Adrenal gland (tissue), 5 donors: ENCODE measurements around the gene TECRL.

Source experiments
- CTCF ChIP-seq, 6 experiments: fragments of 450-650 bp in 4 of 6; fragments of 200-600 bp in 2 of 6; sonication (generic) in 1 of 6; IDR thresholded peaks; 1 replicate in 5 of 6; 2 replicates in 1 of 6; pipeline versions ENCODE4 v1.5.1 to v1.8.0; 2016 to 2021; ENCODE audit warnings: antibody characterized with exemption in 6 of 6, mild to moderate bottlenecking in 2 of 6, moderate library complexity in 1 of 6
- POLR2A ChIP-seq, 2 donors: fragments of 450-650 bp; IDR thresholded peaks; one replicate each; pipeline ENCODE4 v1.6.1; 2017; ENCODE audit warnings: antibody characterized with exemption in 2 of 2, mild to moderate bottlenecking in 2 of 2, moderate library complexity in 1 of 2
- donor health status: DM: no; HTN: no; CAD: no.

GRCh38 chr4:64250061-64250460 is 159.2 kb downstream of the TECRL start:
- no peak for TF ChIP-seq CTCF (IDR thresholded peaks at IDR 0.05)
- no peak for TF ChIP-seq POLR2A (IDR thresholded peaks at IDR 0.05)
